Parathyroid adenoma (tissue), 2 donors: ENCODE measurements around the gene COPG2.
A peak's percentile ranks its signal among the peaks of the same experiment; 100 is the strongest.

Experiments
- H2AFZ ChIP-seq: fragments of 300-600 bp; sonication (generic); one replicate; pipeline ENCODE4 v1.7.0; 2017; ENCODE audit warnings: antibody characterized with exemption, mild to moderate bottlenecking
- H3K27ac ChIP-seq: fragments of 300-600 bp; sonication (generic); one replicate; pipeline ENCODE4 v1.7.0; 2017
- H3K27me3 ChIP-seq: fragments of 300-600 bp; sonication (generic); one replicate; pipeline ENCODE4 v1.7.0; 2017; ENCODE audit warnings: low read length; ENCODE audit not compliant: control insufficient read depth, insufficient read depth
- H3K36me3 ChIP-seq: fragments of 300-600 bp; sonication (generic); one replicate; pipeline ENCODE4 v1.7.0; 2017; ENCODE audit warnings: low read length; ENCODE audit not compliant: control insufficient read depth, insufficient read depth
- H3K4me1 ChIP-seq: fragments of 300-600 bp; sonication (generic); one replicate; pipeline ENCODE4 v1.7.0; 2017; ENCODE audit warnings: control low read depth
- H3K4me2 ChIP-seq: fragments of 300-600 bp; sonication (generic); one replicate; pipeline ENCODE4 v1.7.0; 2017; ENCODE audit warnings: low read length
- H3K4me3 ChIP-seq: fragments of 300-600 bp; sonication (generic); one replicate; pipeline ENCODE4 v1.7.0; 2017; ENCODE audit warnings: low read depth, low read length
- H3K79me2 ChIP-seq: fragments of 300-600 bp; sonication (generic); one replicate; pipeline ENCODE4 v1.7.0; 2017; ENCODE audit warnings: control low read depth
- H3K9ac ChIP-seq: fragments of 300-600 bp; sonication (generic); one replicate; pipeline ENCODE4 v1.7.0; 2017; ENCODE audit warnings: mild to moderate bottlenecking
- H3K9me3 ChIP-seq: fragments of 300-600 bp; sonication (generic); one replicate; pipeline ENCODE4 v1.7.0; 2017; ENCODE audit warnings: low read length; ENCODE audit not compliant: control insufficient read depth
- CTCF ChIP-seq: fragments of 300-600 bp; sonication (generic); IDR thresholded peaks from one replicate; pipeline ENCODE4 v1.7.0; 2017; ENCODE audit warnings: antibody characterized with exemption, mild to moderate bottlenecking
- donor health status: primary hyperparathyroidism.

Gene COPG2

GRCh38 chr7:130668258-130669084, at the start of gene COPG2:
Gene COPG2 (minus strand): TSS chr7:130668748. CDS start chr7:130668668, 80 bp downstream.
- Histone ChIP-seq H3K9me3 (no peaks in the 10 kb centered on the region), H3K4me2 (peak within 1 kb of the TSS; percentile 84), H3K79me2 (no peaks in the 10 kb centered on the region), H2AFZ (peak within 1 kb of the TSS; percentile 97), H3K4me1 (peaks cover 4% of the 10 kb centered on the region), H3K27ac (peak within 1 kb of the TSS; percentile 70), H3K4me3 (peak within 1 kb of the TSS; percentile 75), H3K9ac (peak within 1 kb of the TSS; percentile 21), H3K36me3 (no peaks in the 10 kb centered on the region), H3K27me3 (no peaks in the 10 kb centered on the region)
- no peak for TF ChIP-seq CTCF

GRCh38 chr7:130712416-130712815, 43.9 kb upstream of the COPG2 start:
- Histone ChIP-seq H3K9ac (no peak overlapping the region), H3K27ac (no peak overlapping the region), H3K4me2 (no peak overlapping the region)

GRCh38 chr7:130708766-130709165, 40.2 kb upstream of the COPG2 start:
- Histone ChIP-seq H3K27ac (no peak overlapping the region), H3K27me3 (no peaks in the 10 kb centered on the region), H2AFZ (no peak overlapping the region), H3K36me3 (no peaks in the 10 kb centered on the region), H3K79me2 (no peaks in the 10 kb centered on the region), H3K9ac (no peak overlapping the region), H3K4me1 (no peaks in the 10 kb centered on the region), H3K4me3 (no peak overlapping the region), H3K4me2 (no peak overlapping the region), H3K9me3 (no peaks in the 10 kb centered on the region)
- TF ChIP-seq CTCF: no peak

More at GRCh38 chr7:130712416-130712815, 43.9 kb upstream of the COPG2 start:
- no peak for TF ChIP-seq CTCF
- H3K4me1 ChIP-seq: no peaks in the 10 kb centered on the region
- no peaks in the 10 kb centered on the region for H3K79me2 ChIP-seq
- no peaks in the 10 kb centered on the region for H3K27me3 ChIP-seq
- no peak overlapping the region for H2AFZ ChIP-seq
- no peak overlapping the region for H3K4me3 ChIP-seq
- H3K36me3 ChIP-seq: no peaks in the 10 kb centered on the region
- no peaks in the 10 kb centered on the region for H3K9me3 ChIP-seq

- Histone ChIP-seq H3K4me3 (no peak overlapping the region), H3K27ac (no peak overlapping the region), H3K9ac (no peak overlapping the region), H3K79me2 (no peaks in the 10 kb centered on the region), H3K9me3 (no peaks in the 10 kb centered on the region), H3K4me1 (no peaks in the 10 kb centered on the region), H3K27me3 (no peaks in the 10 kb centered on the region), H3K4me2 (no peak overlapping the region), H2AFZ (no peak overlapping the region), H3K36me3 (no peaks in the 10 kb centered on the region)
- no peak for TF ChIP-seq CTCF
Measured at GRCh38 chr7:130708001-130708400, 39.5 kb upstream of the COPG2 start.

GRCh38 chr7:130703851-130704250, 35.3 kb upstream of the COPG2 start:
- H3K79me2 ChIP-seq: no peaks in the 10 kb centered on the region
- no peaks in the 10 kb centered on the region for H3K36me3 ChIP-seq
- H3K4me2 ChIP-seq: no peak overlapping the region
- H3K9ac ChIP-seq: no peak overlapping the region
- H3K27me3 ChIP-seq: no peaks in the 10 kb centered on the region
- no peaks in the 10 kb centered on the region for H3K9me3 ChIP-seq
- no peak overlapping the region for H3K4me3 ChIP-seq
- H3K4me1 ChIP-seq: no peaks in the 10 kb centered on the region
- H2AFZ ChIP-seq: no peak overlapping the region
- H3K27ac ChIP-seq: no peak overlapping the region
- TF ChIP-seq CTCF: no peak
